Measurements from ENCODE around the gene USP2.

Gene USP2, protein sequence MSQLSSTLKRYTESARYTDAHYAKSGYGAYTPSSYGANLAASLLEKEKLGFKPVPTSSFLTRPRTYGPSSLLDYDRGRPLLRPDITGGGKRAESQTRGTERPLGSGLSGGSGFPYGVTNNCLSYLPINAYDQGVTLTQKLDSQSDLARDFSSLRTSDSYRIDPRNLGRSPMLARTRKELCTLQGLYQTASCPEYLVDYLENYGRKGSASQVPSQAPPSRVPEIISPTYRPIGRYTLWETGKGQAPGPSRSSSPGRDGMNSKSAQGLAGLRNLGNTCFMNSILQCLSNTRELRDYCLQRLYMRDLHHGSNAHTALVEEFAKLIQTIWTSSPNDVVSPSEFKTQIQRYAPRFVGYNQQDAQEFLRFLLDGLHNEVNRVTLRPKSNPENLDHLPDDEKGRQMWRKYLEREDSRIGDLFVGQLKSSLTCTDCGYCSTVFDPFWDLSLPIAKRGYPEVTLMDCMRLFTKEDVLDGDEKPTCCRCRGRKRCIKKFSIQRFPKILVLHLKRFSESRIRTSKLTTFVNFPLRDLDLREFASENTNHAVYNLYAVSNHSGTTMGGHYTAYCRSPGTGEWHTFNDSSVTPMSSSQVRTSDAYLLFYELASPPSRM

DNA sequence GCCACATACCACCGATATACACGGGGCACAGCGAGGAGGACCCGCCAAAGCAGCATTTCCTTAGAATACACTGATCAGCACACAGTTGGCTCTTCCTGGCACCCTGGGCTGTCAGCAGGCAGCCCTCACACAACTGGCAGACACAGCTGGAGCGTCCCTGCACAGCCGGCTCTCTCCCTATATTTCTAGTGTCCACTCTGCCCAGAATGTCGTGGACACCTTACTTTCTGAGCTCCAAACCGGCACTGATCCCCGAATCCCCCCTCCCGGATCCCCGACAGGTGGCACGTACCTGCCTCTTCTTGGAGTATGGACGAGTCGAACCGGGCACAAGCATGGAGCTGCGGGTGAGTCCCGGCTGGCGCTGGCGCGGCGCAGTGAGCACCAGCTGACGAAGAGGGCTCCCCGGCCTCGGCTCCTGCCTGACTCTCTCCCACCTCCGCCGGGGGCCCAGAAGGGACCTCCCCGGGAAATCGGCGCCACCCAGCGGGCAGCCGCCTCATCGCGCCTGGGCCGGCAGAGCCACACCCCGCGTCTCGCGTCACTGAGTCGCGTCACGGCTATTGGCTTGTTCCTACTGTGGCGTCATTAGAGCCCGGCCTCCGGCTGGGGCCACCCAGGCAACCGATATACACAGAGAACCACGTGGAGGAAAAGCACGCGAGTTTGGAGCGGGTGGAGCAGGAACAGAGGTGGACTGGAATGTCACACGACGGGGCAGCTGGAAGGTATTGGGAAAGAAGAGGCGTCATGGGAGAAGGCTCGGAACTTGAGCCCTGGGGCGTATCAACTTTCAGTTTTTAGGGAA, at the start of gene USP2:
USP2 (minus strand) TSS at position 510 of the 808 bp plus-strand sequence. CDS start 8,210 bp downstream, outside the sequence.
- DNase-seq, result peak; percentile 92 to 97

DNA sequence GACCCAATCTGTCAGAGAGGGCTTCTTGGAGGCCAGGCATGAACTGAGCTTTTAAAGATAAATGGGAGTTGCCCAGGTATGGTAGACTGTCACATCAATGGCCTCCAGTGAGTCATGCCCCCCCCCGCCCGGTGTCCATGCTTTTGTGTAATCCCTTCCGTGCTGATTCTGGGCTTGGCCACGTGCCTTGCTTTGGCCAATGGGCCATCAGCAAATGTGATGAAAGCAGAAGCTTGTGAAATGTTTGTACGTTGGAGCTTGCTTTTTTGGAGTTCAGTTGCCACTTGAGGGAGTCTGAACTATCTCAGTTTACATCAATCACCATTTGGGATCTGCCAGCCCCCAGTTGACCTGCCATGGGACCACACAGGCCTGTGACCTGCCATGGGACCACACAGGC, 45.8 kb upstream of the USP2 start:
- no peak for DNase-seq

DNA sequence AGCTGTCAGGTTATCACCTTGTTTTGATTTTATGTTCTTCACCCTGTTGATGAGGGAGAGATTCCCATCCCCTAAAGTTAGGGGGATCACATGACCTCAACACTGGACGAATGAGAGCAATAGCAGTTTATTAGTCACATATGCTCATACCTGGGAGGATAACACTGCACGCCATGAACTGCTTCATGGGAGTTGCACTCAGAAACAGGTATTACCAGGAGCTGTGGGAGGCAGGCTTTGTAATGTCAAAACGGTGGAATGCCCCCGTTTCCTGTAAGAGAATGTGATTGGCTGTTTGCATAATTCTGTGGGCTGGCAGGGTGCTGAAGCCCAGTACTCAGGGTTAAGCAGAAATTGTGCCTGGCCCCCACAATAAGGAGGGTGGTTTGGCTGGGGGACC, 44.7 kb upstream of the USP2 start:
- DNase-seq, result no peak

DNA sequence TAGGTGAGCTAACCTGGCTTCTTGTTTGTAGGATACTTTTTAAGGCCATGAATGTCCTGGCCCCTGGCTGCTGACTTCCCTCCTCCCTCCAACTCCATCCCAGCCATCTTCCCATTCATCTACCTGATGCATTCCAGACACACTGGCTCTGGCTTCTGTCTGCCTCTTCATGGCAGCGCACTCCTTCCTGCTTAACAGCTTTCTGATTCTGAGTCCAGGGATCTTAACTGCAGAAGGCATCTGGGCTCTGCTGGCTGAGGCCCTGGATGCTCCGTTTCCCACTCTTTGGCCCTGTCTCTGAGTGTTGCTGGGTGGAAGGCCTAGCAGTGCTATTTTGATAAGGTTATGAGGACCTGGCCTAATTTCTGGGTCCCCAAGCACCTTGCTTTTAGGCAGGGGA, 43.3 kb upstream of the USP2 start:
- DNase-seq, result no peak

DNA sequence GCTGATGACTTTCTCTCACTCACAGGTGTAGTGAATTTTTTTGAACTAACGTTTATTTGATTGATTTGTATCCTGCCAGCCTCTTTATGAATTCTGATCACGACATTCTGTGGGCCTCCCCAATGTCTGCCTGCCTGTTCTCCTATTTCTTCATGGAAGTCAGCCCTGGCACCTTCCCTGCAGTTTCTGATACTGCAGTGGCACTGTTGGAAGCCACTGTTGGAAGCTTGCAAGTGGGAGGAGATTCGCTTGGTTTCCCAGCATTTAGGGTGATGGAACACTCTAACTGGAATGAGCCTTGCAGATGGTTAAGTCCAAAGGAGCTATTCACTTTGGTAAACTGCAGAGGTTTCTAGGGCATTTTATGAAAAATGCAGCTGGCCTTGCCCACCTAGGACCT, 42.8 kb upstream of the USP2 start:
- no peak for DNase-seq

DNA sequence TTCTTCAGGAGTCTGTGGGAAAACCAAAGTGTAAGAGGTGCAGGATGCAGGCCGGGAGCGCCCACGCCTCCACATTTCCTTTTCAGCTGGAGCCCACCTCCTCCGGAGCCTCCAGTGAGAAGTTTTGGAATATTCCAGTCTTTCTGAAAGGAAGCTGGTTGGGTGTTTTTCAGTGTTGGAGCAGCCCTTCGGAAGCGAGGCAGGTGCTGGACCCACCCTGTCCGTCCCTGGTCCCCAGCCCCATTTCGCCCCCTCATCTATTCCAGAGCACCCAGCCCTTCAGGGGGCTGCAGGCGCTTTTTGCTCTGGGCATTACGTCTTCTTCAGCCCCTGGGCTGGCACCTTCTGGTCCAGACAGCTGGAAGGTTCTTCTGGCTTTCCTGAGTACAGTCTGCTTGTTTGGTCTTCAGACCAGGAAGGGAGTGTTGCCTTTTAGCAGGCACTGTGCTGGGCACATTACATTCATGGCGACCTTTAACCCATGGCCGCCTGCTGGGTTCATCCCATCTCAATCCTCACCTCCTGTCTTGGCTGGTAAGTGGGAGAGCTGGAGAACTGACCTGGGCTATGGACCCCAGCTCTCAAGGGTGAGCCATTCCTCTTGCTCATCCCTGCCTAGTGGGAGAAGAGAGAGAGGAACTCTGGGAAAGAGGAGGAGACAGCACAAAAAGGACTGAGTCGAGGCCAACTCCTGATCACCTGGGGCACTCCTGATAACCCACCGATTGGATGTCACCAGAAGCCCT, 42.2 kb upstream of the USP2 start:
- no peak for DNase-seq

DNA sequence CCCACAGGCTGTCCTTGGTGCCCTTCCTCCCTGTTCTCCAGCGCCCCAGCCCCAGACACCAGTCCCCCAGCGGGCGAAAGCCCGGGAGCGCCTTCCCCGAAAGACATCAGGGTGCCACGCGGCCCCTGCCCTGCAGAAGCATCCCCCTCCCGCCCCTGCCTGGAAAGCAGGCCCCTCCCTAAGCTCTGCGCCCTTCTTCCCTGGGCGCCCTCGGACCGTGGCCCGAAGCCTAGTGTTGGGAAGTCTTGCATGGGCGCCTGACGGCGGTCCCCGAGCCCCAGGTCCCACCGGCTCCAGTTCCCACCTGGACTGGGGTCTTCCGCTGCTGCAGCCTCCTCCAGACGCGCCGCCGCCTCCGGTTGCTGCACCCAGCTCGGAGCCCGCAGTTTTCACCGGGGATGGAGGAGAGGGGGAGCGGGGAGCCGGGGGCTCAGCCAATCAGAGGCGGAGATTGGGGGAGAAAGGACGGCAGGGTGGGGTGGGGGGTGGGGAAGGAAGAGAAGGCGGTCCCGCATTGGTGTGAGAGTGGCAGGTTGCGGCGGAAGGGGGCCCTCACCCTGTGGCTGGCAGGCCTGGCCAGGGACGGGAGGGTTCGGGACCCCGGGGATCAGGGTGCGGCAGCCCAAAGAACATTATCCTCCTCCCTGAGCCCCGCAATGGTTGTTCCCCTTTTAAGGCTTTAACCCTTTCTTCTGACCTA, 41.5 kb upstream of the USP2 start, which contains the start of gene THY1:
THY1 (minus strand) TSS at position 364 of the 700 bp plus-strand sequence. CDS start 2,267 bp downstream, outside the sequence.
- DNase-seq, result peak; percentile 37 to 64

DNA sequence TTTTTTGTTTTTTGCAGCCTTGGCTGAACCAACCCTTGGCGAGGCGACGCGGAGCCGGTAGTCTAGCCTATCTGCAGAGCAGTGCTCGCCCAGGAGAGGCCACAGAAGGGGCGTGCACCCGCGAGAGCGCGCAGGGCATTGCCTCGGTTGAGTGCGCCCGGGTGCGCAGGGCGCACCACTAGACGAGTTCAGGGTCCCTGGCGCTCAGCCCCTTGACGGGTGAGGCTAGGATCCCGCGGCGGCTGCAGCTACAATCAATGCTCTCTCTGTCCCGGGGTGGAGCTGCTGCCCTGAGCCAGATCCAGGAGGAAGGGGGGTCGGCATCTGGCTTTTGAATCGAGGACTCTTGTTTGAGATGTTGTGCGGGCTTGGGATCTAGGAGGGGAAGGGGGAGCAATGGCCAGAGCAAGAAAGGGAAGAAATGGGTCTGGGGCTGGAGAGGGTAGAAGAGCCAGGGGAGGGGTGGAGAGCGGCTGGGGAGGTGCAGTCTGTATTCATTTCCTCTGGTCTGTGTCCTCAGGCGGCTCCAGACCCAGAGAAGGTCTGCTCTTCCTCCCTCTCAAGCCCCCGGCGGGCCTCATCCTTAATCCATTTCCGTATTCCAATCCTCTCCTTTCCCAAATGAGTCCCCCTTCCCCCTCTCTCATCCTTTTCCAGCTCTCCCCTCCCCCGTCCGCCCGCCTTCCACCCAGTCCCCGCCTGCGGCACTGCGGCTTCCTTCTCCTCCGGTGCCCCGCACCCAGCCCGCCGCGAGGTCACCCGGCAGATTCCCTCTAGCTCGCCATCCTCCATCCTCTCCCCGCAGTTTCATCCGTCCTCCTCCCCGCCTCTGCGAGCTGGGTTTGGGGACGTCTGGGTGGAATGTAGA, 40.7 kb upstream of the USP2 start:
- DNase-seq, result peak in 1 of 2 experiments; percentile 30

DNA sequence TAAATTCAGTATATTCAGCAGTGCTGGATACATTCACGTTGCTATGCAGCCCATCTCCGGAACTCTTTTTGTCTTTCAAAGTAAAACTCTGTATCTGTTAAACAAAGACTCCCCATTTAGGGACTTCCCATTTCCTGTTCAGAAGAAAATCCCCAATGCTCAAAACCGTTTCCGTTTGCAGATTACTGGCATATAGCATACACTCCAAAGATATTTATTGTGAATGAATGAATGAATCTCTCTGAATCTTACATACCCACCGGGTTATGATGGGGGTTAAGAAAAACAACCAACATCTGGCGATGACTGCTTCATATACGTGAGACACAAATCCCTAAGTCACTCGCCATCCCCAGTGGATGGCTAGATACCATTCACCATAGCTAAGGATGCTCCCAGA, 39.9 kb upstream of the USP2 start:
- no peak for DNase-seq

DNA sequence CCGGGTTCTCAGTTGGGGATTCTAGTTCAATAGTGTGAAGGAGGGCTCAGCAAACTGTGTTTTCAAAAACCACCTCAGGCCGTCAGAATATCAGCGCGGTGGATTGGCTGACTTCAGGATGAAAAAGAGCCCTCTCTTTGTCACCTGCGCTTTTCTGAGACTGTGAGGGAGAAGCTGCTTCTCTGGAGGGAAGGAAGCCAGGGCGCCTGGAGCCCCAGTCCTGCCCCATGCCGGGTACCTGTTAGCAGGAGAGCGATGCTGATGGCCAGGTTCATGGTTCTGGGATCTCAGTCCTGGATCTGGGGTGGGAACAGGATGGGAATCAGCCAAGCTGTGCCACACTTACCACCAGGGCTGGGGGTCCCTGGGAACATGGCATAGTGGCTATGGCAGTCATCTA, 39.1 kb upstream of the USP2 start:
- DNase-seq, result no peak

DNA sequence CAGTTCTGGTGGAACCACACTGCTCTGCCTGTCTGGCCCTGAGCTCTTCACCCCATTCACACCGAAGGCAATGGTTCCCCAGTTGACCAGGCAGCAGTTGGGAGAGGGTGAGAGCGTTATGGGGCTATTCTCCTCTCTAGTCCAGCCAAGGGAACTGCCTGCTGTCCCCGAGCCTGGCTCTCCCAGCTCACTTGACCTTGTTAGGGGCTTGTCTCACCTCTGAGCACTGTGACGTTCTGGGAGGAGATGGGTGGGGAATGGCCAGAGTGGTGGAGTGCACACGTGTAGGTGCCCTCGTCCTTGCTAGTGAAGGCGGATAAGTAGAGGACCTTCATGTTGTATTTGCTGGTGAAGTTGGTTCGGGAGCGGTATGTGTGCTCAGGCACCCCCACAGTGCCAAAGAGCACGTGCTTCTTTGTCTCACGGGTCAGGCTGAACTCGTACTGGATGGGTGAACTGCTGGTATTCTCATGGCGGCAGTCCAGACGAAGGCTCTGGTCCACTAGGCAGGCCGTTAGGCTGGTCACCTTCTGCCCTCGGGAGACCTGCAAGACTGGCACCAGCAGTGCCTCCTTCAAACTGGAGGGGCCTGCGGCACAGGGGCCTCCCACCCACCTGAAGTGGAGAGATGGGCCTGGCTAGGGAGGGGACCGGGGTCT, 38.5 kb upstream of the USP2 start:
- no peak for DNase-seq

DNA sequence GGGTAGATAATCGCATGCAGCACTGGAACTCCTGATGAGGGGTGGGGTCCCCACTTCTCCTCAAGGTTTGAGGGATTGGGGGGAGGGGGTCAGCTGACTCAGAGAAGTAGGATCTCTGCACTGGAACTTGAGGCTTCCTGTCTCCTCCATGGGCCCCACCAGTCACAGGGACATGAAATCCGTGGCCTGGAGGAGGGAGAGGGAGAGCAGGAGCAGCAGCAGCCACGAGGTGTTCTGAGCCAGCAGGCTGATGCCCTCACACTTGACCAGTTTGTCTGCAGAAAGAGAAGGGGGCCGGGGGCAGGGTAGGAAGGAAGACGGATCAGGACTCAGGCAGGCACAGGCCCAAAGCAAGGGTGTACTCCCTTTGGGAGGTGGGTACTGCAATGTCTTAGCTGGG, 37.8 kb upstream of the USP2 start:
- DNase-seq, result no peak

DNA sequence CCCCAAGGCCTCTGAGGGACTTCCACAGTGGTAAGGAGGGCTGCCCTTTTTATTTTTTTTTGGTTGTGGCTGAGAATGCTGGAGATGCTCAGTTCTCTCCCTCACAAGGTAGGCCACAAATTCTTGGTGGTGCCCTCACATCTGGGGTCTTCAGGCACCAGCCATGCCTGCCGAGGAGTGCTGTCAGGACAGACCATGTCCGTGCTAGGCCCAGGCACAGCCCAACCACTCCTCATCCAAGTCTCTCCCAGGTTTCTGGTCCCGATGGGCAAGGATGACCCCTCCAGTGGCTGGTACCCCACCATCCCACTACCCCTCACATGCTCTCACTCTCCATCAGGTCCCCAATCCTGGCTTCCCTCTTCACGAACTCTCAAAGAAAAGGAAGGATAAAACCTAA, 37.3 kb upstream of the USP2 start:
- DNase-seq, result no peak

DNA sequence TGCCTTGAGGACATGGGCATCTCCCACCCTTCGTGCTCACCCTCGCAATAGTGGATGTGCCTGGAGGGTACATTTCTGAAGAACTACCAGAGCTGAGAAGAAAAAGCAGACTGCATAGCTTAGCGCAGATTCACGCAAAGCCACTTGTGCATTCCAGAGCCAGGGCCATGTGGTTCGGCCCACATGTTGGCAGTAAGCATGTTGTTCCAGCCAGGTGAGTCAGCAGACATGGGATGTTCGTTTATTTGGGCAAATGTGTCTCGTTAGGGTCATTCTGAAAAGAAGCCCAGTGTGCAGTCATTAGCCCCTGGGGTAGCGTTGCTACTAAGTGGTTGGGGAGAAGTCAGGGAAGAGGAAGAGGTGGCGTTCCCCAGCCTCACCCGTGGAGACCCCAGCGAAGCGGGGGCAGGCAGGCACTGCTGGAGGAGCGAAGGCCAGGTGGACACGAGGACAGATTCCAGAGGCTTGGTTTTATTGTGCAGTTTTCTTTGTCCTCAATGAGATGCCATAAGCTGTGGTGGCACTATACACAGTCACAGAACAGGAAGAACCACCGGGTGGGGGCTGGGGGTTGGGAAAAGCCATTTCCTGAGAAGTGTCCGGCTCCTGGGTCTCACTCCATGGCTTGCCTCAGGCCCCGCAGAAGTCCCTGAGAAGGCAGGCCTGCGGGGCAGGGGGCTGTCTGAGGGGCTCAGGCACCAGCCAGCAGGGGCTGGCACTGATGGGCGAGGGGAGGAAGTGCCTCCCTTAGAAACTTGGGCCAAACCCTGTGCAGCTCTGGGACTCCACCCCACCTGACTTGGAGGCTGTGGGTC, 36.4 kb upstream of the USP2 start:
- peak in 1 of 2 experiments; percentile 41 for DNase-seq

DNA sequence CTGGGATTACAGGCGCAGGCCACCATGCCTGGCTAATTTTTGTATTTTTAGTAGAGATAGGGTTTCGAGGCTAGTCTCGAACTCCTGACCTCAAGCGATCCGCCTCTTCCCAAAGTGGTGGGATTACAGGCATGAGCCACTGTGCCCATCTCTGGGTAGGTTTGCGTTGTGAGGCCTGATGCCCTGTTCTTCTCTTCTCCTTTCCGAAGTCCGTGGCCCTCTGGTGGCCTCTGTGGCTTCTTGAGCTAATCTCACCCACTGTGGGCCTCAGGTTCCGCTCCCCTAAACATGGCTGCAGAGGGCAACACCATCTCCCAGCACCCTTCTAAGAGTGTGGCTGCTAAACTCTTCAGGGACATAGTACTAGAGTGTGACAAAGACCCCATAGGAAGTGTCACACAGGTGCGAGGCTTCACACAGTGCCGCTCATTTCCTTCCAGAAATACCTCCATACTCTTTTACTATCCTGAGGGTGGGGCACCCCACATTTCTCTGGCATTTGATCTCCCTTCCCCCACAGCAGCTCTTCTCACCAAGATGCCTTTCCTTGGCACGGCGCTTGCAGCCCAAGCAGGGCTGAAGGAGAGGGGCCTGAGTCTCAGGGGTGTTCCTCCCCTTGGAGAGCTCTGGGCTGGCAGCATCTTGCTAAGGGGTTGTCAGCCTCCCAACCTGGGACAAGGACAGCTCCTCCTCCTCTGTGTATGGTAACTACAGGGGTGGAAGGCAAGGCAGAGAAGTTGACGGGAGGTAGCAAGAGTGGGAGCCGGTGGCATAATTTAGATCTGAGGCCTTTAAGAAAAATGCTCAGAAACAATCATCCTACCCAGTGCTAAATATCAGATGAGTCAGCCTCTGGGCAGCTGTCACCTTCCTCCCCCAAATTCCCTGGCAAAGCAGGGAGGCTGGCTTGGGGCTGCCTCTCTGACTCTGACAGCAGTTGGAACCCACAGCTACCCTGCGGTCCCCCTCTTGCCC, 35.4 kb upstream of the USP2 start:
- peak in 1 of 2 experiments; percentile 54 for DNase-seq

DNA sequence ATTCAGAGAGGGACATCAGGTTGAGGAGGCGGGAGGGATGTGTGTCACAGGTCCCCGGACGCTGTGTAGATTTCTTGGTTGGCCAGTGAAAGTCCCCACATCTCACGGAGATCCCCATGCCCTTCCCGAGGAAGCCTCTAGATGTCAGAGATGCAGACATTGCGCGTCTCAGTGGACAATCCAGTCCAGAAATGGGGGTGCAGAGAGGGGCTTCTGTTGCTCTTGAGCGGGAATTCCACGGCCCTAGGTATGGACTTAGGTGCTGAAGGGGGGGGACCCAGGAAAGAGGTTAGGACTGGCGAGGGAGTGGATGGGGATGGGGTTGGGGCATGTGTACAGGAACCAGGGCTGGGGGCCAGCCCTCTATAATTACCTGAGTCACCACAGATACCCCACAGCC, 34.5 kb upstream of the USP2 start:
- no peak for DNase-seq

DNA sequence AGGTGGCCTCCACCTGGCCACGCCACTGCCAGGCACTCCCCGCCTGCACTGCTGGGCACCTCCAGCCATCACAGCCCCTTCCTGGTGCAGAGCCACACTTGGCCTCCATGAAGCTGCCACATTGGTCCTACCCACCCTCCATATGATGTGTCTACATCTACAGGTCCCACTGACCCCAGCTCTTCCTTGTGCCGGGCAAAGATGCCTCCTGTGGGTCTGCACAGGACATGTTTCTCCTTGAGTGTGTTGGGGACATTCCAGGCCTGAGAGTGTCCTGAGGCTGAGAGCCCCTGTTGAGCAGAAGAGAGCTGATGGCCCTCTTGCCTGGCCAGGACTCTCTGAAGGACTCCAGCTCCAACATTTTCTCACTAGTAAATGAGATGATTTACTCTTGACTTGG, 34.0 kb upstream of the USP2 start:
- DNase-seq, result no peak

DNA sequence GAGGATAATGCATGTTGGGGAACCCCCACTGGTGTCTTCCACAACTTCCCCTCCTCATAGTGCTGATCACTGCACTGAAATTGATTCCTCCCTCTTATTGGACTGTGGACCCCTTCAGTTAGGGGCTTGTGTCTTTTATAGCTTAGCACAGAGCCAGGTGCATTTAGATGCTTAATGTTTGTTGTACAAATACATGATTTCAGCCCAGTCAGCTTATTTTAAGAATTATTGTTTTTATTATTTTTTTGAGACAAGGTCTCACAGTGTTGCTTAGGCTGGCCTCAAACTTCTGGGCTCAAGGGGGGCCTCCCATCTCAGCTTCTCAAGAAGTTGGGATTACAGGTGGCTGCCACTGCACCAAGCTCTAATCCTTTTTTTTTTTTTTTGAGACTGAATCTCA, 33.2 kb upstream of the USP2 start:
- no peak for DNase-seq

Measured in NCI-H446 (cell line).